HG03097 (cell line): ENCODE results near the gene CHTOP.
"Not testable (repeated sequence)": the region's sequence is repeated elsewhere in the genome, so short reads cannot be mapped to it uniquely, and the experiment has no call there.

ENCODE experiments used
- ATAC-seq: cut with Tn5 transposase; IDR thresholded peaks from one replicate; pipeline ENCODE4 v1.9.1; 2021; ENCODE audit not compliant: unreplicated experiment, low FRiP score

CHTOP gene

DNA sequence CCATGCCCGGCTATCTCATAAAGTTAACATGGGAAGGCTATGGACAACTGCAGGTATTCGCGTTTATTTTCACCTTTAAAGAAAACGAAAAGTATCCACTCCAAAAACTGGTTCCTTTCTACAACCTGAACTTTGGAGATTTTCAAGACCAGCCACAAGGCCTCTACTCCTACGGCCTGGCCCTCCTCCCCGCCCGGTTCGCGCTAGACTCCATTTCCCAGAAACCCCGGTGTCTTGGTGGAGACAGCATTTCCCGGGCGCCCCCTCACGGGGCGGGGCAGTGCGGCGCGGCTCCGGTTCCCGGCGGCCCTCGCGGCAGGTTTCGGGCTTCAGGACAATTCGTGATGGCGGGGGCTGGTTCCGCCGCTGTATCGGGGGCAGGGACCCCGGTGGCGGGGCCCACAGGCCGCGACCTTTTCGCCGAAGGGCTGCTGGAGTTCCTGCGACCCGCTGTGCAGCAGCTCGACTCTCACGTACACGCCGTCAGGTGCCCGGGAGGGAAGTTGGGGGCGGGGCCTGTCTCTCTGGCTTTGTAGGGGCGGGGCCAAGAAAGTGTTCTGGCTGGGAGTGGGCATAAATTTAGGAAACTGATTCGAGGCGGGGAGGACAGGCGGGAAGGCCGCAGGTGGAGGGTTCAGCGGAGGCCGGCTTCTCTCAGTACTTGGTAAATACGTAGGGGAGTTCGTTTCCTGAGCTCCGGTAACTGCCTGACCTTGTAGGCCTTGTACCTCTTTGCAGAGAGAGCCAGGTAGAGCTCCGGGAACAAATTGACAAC, 24.7 kb downstream of the CHTOP start, which contains the start of gene SNAPIN:
Gene SNAPIN, plus strand, starts transcription at position 304 of the 775 bp plus-strand sequence. Its CDS starts 41 bp downstream, at position 345.
- ATAC-seq, result peak; percentile 83

DNA sequence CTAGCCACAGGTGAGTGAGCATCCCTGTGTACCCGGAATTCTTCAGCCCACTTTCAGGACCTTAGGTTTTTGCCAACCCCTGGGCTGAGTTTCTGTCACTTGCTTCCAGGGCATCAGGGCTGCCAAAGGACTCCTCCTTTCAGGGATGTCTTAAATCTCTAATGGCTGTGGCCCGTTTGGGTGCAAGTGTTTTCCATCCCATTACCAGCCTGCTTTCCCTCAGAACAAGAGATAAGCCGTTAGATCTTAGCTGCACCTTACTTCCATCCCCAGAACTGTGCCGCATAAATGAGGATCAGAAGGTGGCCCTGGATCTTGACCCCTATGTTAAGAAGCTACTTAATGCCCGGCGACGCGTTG, 25.3 kb downstream of the CHTOP start:
- ATAC-seq, result no peak

DNA sequence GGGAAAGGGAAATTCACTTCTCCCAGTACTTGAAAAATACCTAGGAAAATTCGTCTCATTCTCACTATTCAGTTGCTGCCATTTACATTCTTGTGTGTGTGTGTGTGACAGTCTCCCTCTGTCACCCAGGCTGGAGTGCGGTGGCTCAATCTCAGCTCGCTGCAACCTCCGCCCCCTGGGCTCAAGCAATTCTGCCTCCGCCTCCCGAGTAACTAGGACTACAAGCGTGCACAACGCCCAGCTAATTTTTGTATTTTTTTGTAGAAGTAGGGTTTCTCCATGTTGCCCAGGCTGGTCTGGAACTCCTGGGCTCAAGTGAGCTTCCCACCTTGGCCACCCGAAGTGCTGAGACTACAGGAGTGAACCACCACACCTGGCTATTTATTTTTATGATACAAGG, 25.8 kb downstream of the CHTOP start:
- no peak for ATAC-seq

DNA sequence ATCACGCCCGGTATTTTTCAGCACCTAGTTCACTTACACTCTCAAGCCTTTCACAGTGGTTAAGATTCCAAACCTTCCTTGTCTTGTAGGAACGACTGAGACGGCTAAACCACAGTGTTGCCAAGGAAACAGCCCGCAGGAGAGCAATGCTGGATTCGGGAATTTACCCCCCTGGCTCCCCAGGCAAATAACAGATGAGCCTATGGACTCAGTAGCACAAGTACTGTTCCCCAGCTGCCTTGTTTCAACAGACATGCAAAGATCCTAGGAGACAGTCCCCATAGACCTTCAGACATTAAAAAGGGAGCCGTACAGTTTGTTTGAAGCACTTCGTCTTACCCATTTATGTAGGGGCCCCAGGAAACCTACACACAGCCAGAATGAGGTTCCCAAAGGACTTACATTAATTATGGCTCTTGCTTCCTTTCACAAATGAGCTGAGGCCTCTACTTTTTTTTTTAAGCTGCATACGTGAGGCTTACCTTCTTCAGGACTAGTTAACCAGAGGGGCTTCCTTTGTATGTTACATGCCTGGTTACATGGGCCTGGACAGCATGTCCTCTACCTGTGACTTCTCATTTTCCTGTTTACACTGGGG, 27.3 kb downstream of the CHTOP start:
- no peak for ATAC-seq

- no peak for ATAC-seq
These were observed 28.4 kb downstream of the CHTOP start for GRCh38 chr1:153662269-153662668.

DNA sequence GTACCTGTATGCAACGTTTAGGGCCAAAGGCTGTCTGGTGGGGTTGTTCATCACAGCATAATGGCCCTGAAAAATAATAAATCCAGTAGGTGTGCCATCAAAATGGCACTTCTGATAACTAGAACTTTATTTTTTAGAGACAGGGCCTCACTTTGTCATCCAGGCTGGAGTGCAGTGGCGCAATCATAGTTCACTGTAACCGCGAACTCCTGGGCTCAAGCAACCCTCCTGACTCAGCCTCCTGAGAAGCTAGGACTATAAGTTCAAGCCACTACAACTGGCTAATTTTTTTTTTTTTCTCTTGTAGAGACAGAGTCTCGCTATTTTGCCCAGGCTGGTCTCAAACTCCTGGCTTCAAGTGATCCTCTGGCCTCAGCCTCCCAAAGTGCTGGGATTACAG, 29.3 kb downstream of the CHTOP start:
- ATAC-seq, result no peak

GRCh38 chr1:153667439-153667838, 33.6 kb downstream of the CHTOP start:
- ATAC-seq, result no peak

DNA sequence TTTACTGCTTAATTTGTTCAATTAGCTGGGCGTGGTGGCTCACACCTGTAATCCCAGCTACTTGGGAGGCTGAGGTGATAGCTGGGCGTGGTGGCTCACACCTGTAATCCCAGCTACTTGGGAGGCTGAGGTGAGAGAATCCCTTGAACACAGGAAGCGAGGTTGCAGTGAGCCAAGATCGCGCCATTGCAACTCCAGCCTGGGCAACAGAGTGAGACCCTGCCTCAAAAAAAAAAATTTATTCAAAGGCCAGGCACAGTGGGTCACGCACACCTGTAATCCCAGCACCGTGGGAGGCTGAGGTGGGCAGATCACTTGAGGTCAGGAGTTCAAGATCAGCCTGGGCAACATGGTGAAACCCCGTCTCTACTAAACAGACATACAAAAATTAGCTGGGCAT, 34.8 kb downstream of the CHTOP start:
- not testable (repeated sequence) for ATAC-seq

GRCh38 chr1:153669606-153670005, 35.7 kb downstream of the CHTOP start:
- ATAC-seq, result no peak

DNA sequence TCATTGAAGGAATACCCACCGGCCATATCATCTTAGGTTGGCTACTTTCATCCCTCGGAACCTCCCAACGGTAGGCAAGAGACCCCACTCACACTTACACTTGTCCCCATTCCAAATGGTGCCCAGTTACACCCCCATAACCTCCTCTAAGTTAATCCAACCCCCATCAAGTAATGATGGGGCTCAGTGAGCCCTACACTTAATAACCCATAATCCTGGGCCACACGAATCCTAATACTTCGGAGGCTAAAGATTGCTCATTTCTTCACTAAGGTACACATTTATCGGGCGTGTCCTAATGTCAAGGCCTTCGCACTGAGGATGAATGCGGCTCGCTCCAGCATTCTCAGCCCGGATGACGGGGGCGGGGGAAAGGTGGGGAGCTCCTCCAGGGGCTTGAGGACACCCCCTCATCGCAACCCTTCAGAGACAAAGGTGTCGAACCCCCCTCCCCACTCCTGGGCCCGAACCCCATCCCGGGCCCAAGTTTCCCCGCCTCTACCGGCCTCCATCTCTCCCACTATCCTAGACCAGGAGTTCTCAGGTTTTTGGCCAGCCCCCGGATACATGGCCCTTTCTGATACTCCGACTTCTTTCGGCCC, 36.5 kb downstream of the CHTOP start:
- ATAC-seq, result no peak

- ATAC-seq, result peak; percentile 95
These were observed 37.2 kb downstream of the CHTOP start, which contains the start of gene ILF2 for GRCh38 chr1:153670859-153671627. ILF2 (minus strand) TSS chr1:153670993; CDS start chr1:153670922, 71 bp downstream.

DNA sequence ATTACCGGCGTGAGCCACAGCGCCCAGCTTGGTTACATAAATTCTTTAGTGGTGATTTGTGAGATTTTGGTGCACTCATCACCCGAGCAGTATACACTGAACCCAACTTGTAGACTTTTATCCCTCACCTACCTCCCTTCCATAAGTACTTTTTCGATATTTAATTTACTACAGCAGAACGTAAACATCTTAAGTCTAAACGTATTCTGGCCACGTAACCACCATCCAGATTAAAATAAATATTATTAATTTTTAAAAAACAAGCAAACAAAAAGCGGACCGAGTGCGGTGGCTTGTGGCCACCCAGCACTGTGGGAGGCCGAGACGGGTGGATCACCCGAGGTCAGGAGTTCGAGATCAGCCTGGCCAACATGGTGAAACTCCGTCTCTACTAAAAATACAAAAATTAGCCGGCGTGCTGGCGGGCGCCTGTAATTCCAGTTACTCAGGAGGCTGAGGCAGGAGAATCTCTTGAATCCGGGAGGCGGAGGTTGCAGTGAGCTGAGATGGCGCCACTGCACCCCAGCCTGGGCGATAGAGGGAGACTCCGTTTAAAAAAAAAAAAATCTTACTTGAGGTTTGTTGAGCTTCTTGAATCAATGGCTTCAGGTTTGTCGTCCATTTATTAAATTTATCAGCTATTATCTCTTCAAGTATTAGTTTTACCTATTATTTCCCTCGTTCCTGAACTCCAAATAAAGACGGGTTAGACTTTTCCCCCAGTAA, 37.9 kb downstream of the CHTOP start:
- ATAC-seq, result peak; percentile 11

DNA sequence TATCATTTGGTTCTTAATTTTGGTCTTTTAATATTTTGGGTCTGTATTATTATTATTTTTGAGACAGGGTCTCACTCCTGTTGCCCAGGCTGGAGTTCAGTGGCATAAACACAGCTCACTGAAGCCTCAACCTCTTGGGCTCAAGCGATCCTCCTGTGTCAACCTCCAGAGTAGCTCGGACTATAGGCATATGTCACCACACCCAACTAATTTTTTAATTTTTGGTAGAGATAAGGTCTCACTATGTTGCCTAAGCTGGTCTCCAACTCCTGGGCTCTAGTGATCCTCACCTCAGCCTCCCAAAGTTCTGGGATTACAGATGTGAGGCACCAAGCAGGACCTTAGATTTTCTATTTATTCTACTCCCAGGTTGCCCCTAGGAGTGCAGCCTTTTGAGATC, 39.6 kb downstream of the CHTOP start:
- no peak for ATAC-seq

DNA sequence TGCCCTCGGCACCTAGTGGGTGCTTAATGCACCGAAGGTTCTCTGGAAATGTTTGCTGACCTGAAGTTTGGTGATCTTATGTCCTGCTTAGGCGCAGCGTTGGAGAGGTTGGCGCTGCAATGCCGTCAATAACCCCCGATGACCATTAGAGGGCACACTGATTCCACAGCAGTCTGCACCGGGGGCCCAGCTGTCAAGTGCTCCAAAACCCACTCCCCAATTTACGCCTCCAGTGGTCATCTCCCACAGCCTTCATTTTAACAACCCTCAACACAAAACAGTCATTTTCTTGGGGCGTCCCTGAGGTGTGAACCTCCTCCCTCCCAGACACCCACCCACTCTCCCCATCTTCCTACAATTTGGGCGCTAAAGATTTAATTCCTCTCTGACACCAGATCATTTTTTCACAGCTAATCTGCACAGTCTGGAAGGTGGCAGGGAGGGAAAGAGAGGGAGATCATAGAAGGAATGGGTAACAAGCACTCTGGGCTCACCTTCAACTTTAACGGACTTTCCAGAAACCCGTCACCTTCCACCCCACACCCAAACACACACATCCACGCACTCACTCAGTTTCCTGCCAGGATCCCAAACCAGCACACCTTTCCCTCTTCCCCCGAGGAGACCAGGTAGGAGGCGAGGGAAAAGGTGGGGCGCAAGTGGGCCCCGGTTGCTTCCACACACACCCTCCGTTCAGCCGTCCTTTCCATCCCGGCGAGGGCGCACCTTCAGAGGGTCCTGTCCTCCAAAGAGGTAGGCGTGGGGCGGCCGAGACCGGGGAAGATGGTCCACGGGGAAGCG, 44.1 kb downstream of the CHTOP start:
- no peak for ATAC-seq

DNA sequence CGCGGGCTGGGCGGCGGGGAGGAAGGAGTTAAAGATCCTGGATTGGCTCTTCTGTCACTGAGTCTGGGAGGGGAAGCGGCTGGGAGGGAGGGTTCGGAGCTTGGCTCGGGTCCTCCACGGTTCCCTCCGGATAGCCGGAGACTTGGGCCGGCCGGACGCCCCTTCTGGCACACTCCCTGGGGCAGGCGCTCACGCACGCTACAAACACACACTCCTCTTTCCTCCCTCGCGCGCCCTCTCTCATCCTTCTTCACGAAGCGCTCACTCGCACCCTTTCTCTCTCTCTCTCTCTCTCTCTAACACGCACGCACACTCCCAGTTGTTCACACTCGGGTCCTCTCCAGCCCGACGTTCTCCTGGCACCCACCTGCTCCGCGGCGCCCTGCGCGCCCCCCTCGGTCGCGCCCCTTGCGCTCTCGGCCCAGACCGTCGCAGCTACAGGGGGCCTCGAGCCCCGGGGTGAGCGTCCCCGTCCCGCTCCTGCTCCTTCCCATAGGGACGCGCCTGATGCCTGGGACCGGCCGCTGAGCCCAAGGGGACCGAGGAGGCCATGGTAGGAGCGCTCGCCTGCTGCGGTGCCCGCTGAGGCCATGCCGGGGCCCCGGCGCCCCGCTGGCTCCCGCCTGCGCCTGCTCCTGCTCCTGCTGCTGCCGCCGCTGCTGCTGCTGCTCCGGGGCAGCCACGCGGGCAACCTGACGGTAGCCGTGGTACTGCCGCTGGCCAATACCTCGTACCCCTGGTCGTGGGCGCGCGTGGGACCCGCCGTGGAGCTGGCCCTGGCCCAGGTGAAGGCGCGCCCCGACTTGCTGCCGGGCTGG, 44.9 kb downstream of the CHTOP start, which contains the start of gene NPR1:
Gene NPR1, plus strand, starts transcription at position 170 of the 818 bp plus-strand sequence. Its CDS starts 421 bp downstream, at position 591.
- no peak for ATAC-seq

GRCh38 chr1:153679337-153680119, 45.7 kb downstream of the CHTOP start:
- no peak for ATAC-seq

DNA sequence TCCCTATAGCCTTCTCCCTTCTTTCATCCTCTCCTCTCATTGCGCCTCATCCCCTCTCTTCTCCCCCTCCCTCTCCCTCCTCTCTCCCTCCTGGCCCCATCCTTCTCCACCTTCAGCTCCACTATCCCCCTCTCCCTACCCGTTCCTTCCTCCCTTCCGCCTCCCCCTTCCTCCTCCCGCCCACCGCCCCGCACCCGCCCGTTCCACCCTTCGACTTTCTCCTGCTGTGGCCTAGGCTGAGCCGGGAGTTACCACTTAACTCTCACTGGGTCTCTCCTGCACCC, 46.2 kb downstream of the CHTOP start:
- ATAC-seq, result no peak

- ATAC-seq, result no peak
These were observed 48.9 kb downstream of the CHTOP start for GRCh38 chr1:153682730-153683129.
